Measurements from ENCODE around the gene ABCD1. TPM values are rescaled to one million over a fixed set of nuclear protein-coding genes. Genes with fewer than 3 reads are reported as not detected.

The ABCD1 gene
- polyA plus RNA-seq, 1 experiment: 9.2 TPM

DNA sequence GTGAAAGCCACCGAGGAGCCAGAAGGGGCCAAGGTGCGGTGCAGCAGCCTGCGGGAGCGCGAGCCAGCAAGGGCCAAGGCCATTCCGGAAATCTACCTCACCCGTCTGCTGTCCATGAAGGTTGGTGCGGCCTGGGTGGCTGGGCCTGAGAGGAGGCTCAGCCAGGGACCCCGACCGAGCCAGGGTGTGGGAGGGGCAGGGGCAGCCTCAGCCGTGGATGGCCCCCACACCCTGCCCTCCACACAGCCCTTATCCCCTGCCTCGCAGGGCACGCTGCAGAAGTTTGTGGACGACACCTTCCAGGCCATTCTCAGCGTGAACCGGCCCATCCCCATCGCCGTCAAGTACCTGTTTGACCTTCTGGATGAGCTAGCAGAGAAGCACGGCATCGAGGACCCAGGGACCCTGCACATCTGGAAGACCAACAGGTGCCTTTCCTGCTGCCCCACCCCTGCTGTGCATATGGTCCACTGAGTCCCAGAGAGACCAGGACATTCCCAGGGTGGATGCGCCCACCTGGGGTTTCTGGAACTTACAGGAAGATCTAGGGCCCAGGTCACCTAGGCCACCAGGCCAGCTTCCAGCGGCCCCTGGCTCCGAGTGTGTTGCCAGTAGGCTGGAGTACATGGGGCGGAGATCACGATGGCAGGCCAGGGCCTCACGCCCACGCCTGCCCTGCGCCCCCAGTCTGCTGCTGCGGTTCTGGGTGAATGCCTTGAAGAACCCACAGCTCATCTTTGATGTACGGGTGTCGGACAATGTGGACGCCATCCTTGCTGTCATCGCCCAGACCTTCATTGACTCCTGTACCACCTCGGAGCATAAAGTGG lies 52.8 kb downstream of the ABCD1 start:
- TF ChIP-seq, protein P1, sequence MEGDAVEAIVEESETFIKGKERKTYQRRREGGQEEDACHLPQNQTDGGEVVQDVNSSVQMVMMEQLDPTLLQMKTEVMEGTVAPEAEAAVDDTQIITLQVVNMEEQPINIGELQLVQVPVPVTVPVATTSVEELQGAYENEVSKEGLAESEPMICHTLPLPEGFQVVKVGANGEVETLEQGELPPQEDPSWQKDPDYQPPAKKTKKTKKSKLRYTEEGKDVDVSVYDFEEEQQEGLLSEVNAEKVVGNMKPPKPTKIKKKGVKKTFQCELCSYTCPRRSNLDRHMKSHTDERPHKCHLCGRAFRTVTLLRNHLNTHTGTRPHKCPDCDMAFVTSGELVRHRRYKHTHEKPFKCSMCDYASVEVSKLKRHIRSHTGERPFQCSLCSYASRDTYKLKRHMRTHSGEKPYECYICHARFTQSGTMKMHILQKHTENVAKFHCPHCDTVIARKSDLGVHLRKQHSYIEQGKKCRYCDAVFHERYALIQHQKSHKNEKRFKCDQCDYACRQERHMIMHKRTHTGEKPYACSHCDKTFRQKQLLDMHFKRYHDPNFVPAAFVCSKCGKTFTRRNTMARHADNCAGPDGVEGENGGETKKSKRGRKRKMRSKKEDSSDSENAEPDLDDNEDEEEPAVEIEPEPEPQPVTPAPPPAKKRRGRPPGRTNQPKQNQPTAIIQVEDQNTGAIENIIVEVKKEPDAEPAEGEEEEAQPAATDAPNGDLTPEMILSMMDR (IDR thresholded peaks at IDR 0.05; ENCODE audit: insufficient read depth, low read depth, low read length): no peak

GRCh38 chrX:153778181-153778580 lies 53.5 kb downstream of the ABCD1 start:
- TF ChIP-seq, protein P1 (IDR thresholded peaks at IDR 0.05; ENCODE audit: insufficient read depth, low read depth, low read length): no peak
- CTCF ChIA-PET: interaction anchor here (2.4 kb wide), 1 partner anchor 15 kb away, joined by 8 read pairs; the partner anchor contains the start of gene PLXNB3
- H3K36me3 ChIP-seq (ENCODE audit: control insufficient read depth, insufficient read depth, low read length): no peaks in the 10 kb centered on the region

More for the DNA sequence above, 52.8 kb downstream of the ABCD1 start:
- ChIA-PET POLR2A (no interaction called here), CTCF (interaction anchor here (2.4 kb wide), 1 partner anchor 14 kb away, joined by 8 read pairs; the partner anchor contains the start of gene PLXNB3)
- H3K27me3 ChIP-seq (ENCODE audit: control insufficient read depth, insufficient read depth, low read length): no peaks in the 10 kb centered on the region
- DNase-seq (ENCODE audit: low read depth): no peak
- no peaks in the 10 kb centered on the region for H3K36me3 ChIP-seq (ENCODE audit: control insufficient read depth, insufficient read depth, low read length)
- no peak overlapping the region for H3K4me3 ChIP-seq (ENCODE audit: low read depth, low read length)

GRCh38 chrX:153778684-153779101 lies 54.0 kb downstream of the ABCD1 start:
- no peaks in the 10 kb centered on the region for H3K27me3 ChIP-seq (ENCODE audit: control insufficient read depth, insufficient read depth, low read length)
- TF ChIP-seq, protein P1 (IDR thresholded peaks at IDR 0.05; ENCODE audit: insufficient read depth, low read depth, low read length): 0 out of 2 replicates have a peak, but pooled peaks have one; percentile 14
- CTCF ChIA-PET: interaction anchor here (2.4 kb wide), 1 partner anchor 15 kb away, joined by 8 read pairs; the partner anchor contains the start of gene PLXNB3
- no peaks in the 10 kb centered on the region for H3K36me3 ChIP-seq (ENCODE audit: control insufficient read depth, insufficient read depth, low read length)
- H3K4me3 ChIP-seq (ENCODE audit: low read depth, low read length): no peak overlapping the region
- no peak for DNase-seq (ENCODE audit: low read depth)
- POLR2A ChIA-PET: no interaction called here

More at GRCh38 chrX:153778181-153778580, 53.5 kb downstream of the ABCD1 start:
- no peaks in the 10 kb centered on the region for H3K27me3 ChIP-seq (ENCODE audit: control insufficient read depth, insufficient read depth, low read length)
- H3K4me3 ChIP-seq (ENCODE audit: low read depth, low read length): no peak overlapping the region
- DNase-seq (ENCODE audit: low read depth): no peak
- POLR2A ChIA-PET: no interaction called here

DNA sequence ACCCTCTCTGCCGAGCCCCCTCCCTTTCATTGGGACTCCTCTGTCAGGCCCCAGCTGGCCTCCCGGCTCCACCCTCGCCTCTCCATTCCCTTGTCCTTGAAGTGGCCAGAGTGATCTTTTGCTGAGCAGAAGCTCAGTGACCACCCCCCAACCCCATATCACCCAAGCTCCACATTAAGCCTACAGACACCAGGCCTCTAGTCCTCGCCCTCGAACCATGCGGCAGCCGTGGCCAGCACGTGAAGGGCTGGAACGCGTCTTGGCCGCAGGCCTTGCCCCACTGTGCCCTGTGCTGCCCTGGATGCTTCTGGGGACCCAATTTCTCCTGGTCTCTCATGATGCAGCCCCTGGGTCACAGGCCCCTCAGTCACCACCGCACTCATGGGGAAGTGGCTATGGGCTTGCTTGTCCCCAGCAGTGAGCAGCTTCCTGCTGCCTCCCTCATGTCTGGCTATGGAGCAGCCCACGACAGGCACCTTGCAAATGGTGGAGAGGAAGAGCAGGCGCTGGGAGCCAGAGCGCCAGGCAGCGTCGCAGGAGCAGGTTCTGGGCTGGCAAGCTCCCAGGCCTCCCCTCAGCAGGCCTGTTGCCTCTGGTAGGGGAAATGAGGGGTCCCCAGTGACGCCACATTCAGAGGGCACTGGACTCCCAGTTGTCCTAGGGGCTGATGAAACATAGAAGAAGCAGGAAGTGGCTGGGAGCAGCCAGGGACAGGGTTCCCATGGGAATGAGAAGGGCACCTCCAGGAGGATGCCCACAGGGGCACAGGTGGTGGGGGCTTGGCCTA lies 55.4 kb downstream of the ABCD1 start:
- DNase-seq (ENCODE audit: low read depth): no peak
- POLR2A ChIA-PET: interaction anchor here (0.5 to 0.7 kb wide), 2 partner anchors 63 to 167 kb away, joined by 4 read pairs; no protein-coding TSS in a partner anchor
- H3K4me3 ChIP-seq (ENCODE audit: low read depth, low read length): no peak overlapping the region
- TF ChIP-seq, protein P1 (IDR thresholded peaks at IDR 0.05; ENCODE audit: insufficient read depth, low read depth, low read length): no peak
- H3K27me3 ChIP-seq (ENCODE audit: control insufficient read depth, insufficient read depth, low read length): no peaks in the 10 kb centered on the region
- H3K36me3 ChIP-seq (ENCODE audit: control insufficient read depth, insufficient read depth, low read length): peaks cover 2% of the 10 kb centered on the region; the same call in 1 of the 2 replicates
- CTCF ChIA-PET: interaction anchor here (0.6 to 2.4 kb wide), 3 partner anchors 14 to 17 kb away, joined by 3 to 8 read pairs (median 4); partner anchors contain the start of gene PLXNB3
